Measurements from ENCODE around the gene SCNN1A. TPM values are rescaled to one million over a fixed set of nuclear protein-coding genes. Genes with fewer than 3 reads are reported as not detected.

The SCNN1A gene
- total RNA-seq, 4 donors from 2014 or later: 88.9 to 266 (median 111) TPM

- H3K4me1 ChIP-seq: no peaks in the 10 kb centered on the region
- no peak overlapping the region for H3K4me3 ChIP-seq
- intact Hi-C loops (cut with DNase I): no loop called here
- DNase-seq: no peak
- peaks cover 0 to 10% (median 0%) of the 10 kb centered on the region in 3 donors for H3K36me3 ChIP-seq
- H3K9me3 ChIP-seq: no peaks in the 10 kb centered on the region
- WGBS, 2 donors: 86 to 92% methylated on average over 7 of the region's 7 CpGs
- H3K27ac ChIP-seq: no peak overlapping the region
- H3K27me3 ChIP-seq: no peaks in the 10 kb centered on the region
- TF ChIP-seq CTCF (IDR thresholded peaks at IDR 0.05) (no peak), POLR2A (IDR thresholded peaks at IDR 0.05) (no peak)
Measured at GRCh38 chr12:6399884-6400644, 24.7 kb upstream of the SCNN1A start.

GRCh38 chr12:6396031-6396430, 20.7 kb upstream of the SCNN1A start:
- H3K9me3 ChIP-seq: no peaks in the 10 kb centered on the region
- intact Hi-C loops (cut with DNase I): no loop called here
- 77 to 89% methylated on average over 2 of the region's 2 CpGs for WGBS, 2 donors
- H3K36me3 ChIP-seq: peaks cover 3 to 23% (median 3%) of the 10 kb centered on the region in 3 donors
- H3K4me3 ChIP-seq: no peak overlapping the region
- no peak for DNase-seq
- TF ChIP-seq POLR2A (IDR thresholded peaks at IDR 0.05): no peak
- TF ChIP-seq CTCF (IDR thresholded peaks at IDR 0.05): no peak
- no peaks in the 10 kb centered on the region for H3K27me3 ChIP-seq
- peaks cover 0 to 17% (median 6%) of the 10 kb centered on the region in 3 donors for H3K4me1 ChIP-seq
- no peak overlapping the region for H3K27ac ChIP-seq

GRCh38 chr12:6394398-6394797, 19.0 kb upstream of the SCNN1A start:
- Histone ChIP-seq H3K27ac (peak overlapping the region in 2 of 4 donors; percentile 72 to 79), H3K4me3 (no peak overlapping the region), H3K36me3 (peaks cover 8 to 36% (median 14%) of the 10 kb centered on the region in 3 donors), H3K9me3 (no peaks in the 10 kb centered on the region), H3K4me1 (peaks cover 0 to 32% (median 6%) of the 10 kb centered on the region in 3 donors), H3K27me3 (no peaks in the 10 kb centered on the region)
- intact Hi-C loops (cut with DNase I): no loop called here
- 78 to 79% methylated on average over 4 to 6 of the region's 8 CpGs for WGBS, 2 donors
- no peak for DNase-seq
- TF ChIP-seq POLR2A (IDR thresholded peaks at IDR 0.05) (no peak), CTCF (IDR thresholded peaks at IDR 0.05) (no peak)

- no peak for DNase-seq
- Histone ChIP-seq H3K36me3 (peaks cover 13 to 42% (median 19%) of the 10 kb centered on the region in 3 donors), H3K27ac (peak overlapping the region in 2 of 4 donors; percentile 72 to 79), H3K4me1 (peaks cover 0 to 40% (median 7%) of the 10 kb centered on the region in 3 donors), H3K4me3 (no peak overlapping the region), H3K27me3 (no peaks in the 10 kb centered on the region), H3K9me3 (no peaks in the 10 kb centered on the region)
- WGBS, 2 donors: 72 to 88% methylated on average over 4 to 7 of the region's 7 CpGs
- intact Hi-C loops (cut with DNase I): no loop called here
- TF ChIP-seq CTCF (IDR thresholded peaks at IDR 0.05) (no peak), POLR2A (IDR thresholded peaks at IDR 0.05) (no peak)
Measured at GRCh38 chr12:6393109-6393508, 17.7 kb upstream of the SCNN1A start.

- Histone ChIP-seq H3K4me3 (no peak overlapping the region), H3K36me3 (peaks cover 17 to 48% (median 24%) of the 10 kb centered on the region in 3 donors), H3K27ac (peak overlapping the region; percentile 39 to 79 (median 70)), H3K27me3 (no peaks in the 10 kb centered on the region), H3K4me1 (peaks cover 6 to 46% (median 13%) of the 10 kb centered on the region in 3 donors), H3K9me3 (no peaks in the 10 kb centered on the region)
- TF ChIP-seq POLR2A (IDR thresholded peaks at IDR 0.05) (peak in 1 of 4 donors; percentile 18), CTCF (IDR thresholded peaks at IDR 0.05) (no peak)
- intact Hi-C loops (cut with DNase I): no loop called here
- WGBS, 2 donors: 50 to 61% methylated on average over 4 to 6 of the region's 6 CpGs
- DNase-seq: no peak
Measured at GRCh38 chr12:6392504-6392903, 17.1 kb upstream of the SCNN1A start.
